ENCODE measurements around the gene FRY.

Gene FRY

GRCh38 chr13:32045982-32046785 lies 14.6 kb downstream of the FRY start:
- no peak overlapping the region for H2AFZ ChIP-seq
- H3K4me1 ChIP-seq: no peaks in the 10 kb centered on the region
- no peak overlapping the region for H3K27ac ChIP-seq
- H3K4me3 ChIP-seq (ENCODE audit: low read depth, low read length): no peak overlapping the region
- no peaks in the 10 kb centered on the region for H3K36me3 ChIP-seq (ENCODE audit: control insufficient read depth, insufficient read depth, low read length)
- TF ChIP-seq CTCF (IDR thresholded peaks at IDR 0.05): no peak
- H3K9me3 ChIP-seq (ENCODE audit: control insufficient read depth, low read length): no peaks in the 10 kb centered on the region
- no peaks in the 10 kb centered on the region for H3K27me3 ChIP-seq (ENCODE audit: control insufficient read depth, insufficient read depth, low read length)
- no peak overlapping the region for H3K9ac ChIP-seq
- no peaks in the 10 kb centered on the region for H3K79me2 ChIP-seq
- no peak overlapping the region for H3K4me2 ChIP-seq (ENCODE audit: low read length)

GRCh38 chr13:32047088-32047487 lies 15.5 kb downstream of the FRY start:
- H3K4me3 ChIP-seq (ENCODE audit: low read depth, low read length): no peak overlapping the region
- no peaks in the 10 kb centered on the region for H3K79me2 ChIP-seq
- H3K27ac ChIP-seq: no peak overlapping the region

DNA sequence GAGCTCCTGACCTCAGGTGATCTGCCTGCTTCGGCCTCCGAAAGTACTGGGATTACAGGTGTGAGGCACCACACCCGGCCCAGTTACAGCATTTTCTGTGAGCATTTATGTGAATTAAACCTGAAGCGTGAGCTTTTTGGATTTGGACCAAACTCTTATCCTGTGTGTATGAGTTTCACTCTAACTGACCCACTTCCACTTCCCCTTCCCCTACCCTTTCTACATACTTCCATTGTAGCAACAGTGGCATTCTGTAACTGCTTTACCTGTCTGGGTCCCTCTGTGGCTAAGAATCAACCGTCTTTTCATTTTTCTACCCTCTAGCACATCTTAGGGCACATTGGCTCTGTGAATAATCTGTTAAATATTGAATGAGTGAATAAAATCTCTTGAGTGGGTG lies 16.2 kb downstream of the FRY start:
- Histone ChIP-seq H3K36me3 (ENCODE audit: control insufficient read depth, insufficient read depth, low read length) (no peaks in the 10 kb centered on the region), H3K4me1 (no peaks in the 10 kb centered on the region), H3K79me2 (no peaks in the 10 kb centered on the region), H3K27ac (no peak overlapping the region), H2AFZ (no peak overlapping the region), H3K9me3 (ENCODE audit: control insufficient read depth, low read length) (no peaks in the 10 kb centered on the region), H3K4me2 (ENCODE audit: low read length) (no peak overlapping the region), H3K27me3 (ENCODE audit: control insufficient read depth, insufficient read depth, low read length) (no peaks in the 10 kb centered on the region), H3K4me3 (ENCODE audit: low read depth, low read length) (no peak overlapping the region), H3K9ac (no peak overlapping the region)
- no peak for TF ChIP-seq CTCF (IDR thresholded peaks at IDR 0.05)

More at GRCh38 chr13:32047088-32047487, 15.5 kb downstream of the FRY start:
- Histone ChIP-seq H3K4me2 (ENCODE audit: low read length) (no peak overlapping the region), H3K36me3 (ENCODE audit: control insufficient read depth, insufficient read depth, low read length) (no peaks in the 10 kb centered on the region), H3K9ac (no peak overlapping the region), H3K4me1 (no peaks in the 10 kb centered on the region), H3K9me3 (ENCODE audit: control insufficient read depth, low read length) (no peaks in the 10 kb centered on the region), H3K27me3 (ENCODE audit: control insufficient read depth, insufficient read depth, low read length) (no peaks in the 10 kb centered on the region), H2AFZ (no peak overlapping the region)
- TF ChIP-seq CTCF (IDR thresholded peaks at IDR 0.05): no peak

DNA sequence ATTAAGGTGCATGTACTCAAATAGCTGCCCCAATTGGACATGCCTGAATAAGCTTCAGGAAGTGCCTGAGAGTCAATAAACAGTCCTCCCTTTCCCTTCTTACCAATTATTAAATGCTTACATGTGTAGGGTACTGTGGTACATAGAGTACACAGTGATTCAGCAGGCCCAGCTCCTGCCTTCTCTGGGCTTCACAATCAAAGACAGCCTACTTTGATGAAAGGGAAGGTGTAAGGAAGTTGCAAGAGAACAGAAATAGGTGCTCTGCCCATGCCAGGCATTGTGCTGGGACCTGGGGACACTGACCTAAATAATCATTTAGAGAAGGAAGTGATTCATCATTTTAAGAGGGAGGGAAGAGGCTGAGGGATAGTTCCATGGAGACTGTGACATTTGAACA lies 17.2 kb downstream of the FRY start:
- Histone ChIP-seq H3K4me3 (ENCODE audit: low read depth, low read length) (no peak overlapping the region), H2AFZ (no peak overlapping the region), H3K9ac (no peak overlapping the region), H3K36me3 (ENCODE audit: control insufficient read depth, insufficient read depth, low read length) (no peaks in the 10 kb centered on the region), H3K79me2 (no peaks in the 10 kb centered on the region), H3K4me2 (ENCODE audit: low read length) (no peak overlapping the region), H3K4me1 (no peaks in the 10 kb centered on the region), H3K27ac (no peak overlapping the region), H3K9me3 (ENCODE audit: control insufficient read depth, low read length) (no peaks in the 10 kb centered on the region), H3K27me3 (ENCODE audit: control insufficient read depth, insufficient read depth, low read length) (no peaks in the 10 kb centered on the region)
- TF ChIP-seq CTCF (IDR thresholded peaks at IDR 0.05): no peak

- H3K27ac ChIP-seq: no peak overlapping the region
- no peak for TF ChIP-seq CTCF (IDR thresholded peaks at IDR 0.05)
- no peaks in the 10 kb centered on the region for H3K4me1 ChIP-seq
- no peaks in the 10 kb centered on the region for H3K79me2 ChIP-seq
- H3K4me2 ChIP-seq (ENCODE audit: low read length): no peak overlapping the region
- H3K27me3 ChIP-seq (ENCODE audit: control insufficient read depth, insufficient read depth, low read length): no peaks in the 10 kb centered on the region
- no peak overlapping the region for H3K9ac ChIP-seq
- no peaks in the 10 kb centered on the region for H3K36me3 ChIP-seq (ENCODE audit: control insufficient read depth, insufficient read depth, low read length)
- no peak overlapping the region for H2AFZ ChIP-seq
- H3K4me3 ChIP-seq (ENCODE audit: low read depth, low read length): no peak overlapping the region
- no peaks in the 10 kb centered on the region for H3K9me3 ChIP-seq (ENCODE audit: control insufficient read depth, low read length)
Measured at GRCh38 chr13:32051156-32051555, 19.6 kb downstream of the FRY start.

All from parathyroid adenoma (tissue), 2 donors.